ENCODE data around the gene ARHGAP9.

ARHGAP9 gene

GRCh38 chr12:57476162-57476992, 3.3 kb downstream of the ARHGAP9 start:
- no peak for DNase-seq (ENCODE audit: extremely low read depth, low read depth)
- TF ChIP-seq, protein P1, sequence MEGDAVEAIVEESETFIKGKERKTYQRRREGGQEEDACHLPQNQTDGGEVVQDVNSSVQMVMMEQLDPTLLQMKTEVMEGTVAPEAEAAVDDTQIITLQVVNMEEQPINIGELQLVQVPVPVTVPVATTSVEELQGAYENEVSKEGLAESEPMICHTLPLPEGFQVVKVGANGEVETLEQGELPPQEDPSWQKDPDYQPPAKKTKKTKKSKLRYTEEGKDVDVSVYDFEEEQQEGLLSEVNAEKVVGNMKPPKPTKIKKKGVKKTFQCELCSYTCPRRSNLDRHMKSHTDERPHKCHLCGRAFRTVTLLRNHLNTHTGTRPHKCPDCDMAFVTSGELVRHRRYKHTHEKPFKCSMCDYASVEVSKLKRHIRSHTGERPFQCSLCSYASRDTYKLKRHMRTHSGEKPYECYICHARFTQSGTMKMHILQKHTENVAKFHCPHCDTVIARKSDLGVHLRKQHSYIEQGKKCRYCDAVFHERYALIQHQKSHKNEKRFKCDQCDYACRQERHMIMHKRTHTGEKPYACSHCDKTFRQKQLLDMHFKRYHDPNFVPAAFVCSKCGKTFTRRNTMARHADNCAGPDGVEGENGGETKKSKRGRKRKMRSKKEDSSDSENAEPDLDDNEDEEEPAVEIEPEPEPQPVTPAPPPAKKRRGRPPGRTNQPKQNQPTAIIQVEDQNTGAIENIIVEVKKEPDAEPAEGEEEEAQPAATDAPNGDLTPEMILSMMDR (IDR thresholded peaks at IDR 0.05; ENCODE audit: low read depth, low read length), result no peak; the same call in 1 of the 2 replicates

- TF ChIP-seq, protein P1 (IDR thresholded peaks at IDR 0.05; ENCODE audit: low read depth, low read length), result no peak
- DNase-seq (ENCODE audit: extremely low read depth, low read depth), result no peak
Observed at GRCh38 chr12:57475271-57476161, 4.2 kb downstream of the ARHGAP9 start.

DNA sequence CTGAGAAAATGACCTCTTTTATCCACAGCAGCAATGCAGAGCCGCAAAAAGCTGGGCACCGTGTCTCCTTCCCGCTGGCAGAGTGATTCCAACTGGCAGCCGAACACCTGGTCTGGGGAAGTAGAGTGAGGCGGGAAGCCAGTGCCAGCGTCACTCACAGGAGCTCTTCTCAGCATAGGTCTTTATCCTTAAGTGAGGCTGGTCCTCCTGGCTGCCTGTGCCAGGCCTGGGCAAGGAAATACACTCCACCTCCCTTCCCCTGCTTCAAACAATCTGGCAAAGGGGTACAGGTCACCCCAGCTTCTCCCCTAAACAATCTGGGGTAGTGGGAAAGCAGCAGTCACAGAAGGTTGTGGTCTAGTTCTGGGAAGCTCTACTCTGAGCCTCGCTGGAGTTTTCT, 4.8 kb downstream of the ARHGAP9 start:
- TF ChIP-seq, protein P1 (IDR thresholded peaks at IDR 0.05; ENCODE audit: low read depth, low read length), result no peak
- no peak for DNase-seq (ENCODE audit: extremely low read depth, low read depth)

DNA sequence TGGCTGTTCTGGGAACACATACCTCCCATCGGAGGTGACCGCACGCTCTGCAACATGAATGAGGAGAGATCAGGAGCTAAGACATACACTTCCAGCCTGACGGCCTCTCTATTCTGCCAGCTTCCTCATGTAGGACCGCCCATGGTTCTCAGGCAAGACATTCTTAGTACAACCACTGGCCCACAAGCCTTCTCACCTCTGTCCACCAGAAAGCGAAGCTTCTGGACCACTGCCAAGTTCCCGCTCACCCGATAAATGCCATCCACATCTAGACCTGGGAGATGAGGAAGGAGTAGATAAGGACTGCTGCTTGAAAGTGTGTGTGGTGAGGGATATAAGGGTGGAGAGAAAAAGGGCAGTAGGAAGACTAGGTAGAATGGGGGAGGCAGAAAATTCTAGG, 5.2 kb downstream of the ARHGAP9 start:
- DNase-seq (ENCODE audit: extremely low read depth, low read depth), result no peak
- TF ChIP-seq, protein P1 (IDR thresholded peaks at IDR 0.05; ENCODE audit: low read depth, low read length), result no peak

DNA sequence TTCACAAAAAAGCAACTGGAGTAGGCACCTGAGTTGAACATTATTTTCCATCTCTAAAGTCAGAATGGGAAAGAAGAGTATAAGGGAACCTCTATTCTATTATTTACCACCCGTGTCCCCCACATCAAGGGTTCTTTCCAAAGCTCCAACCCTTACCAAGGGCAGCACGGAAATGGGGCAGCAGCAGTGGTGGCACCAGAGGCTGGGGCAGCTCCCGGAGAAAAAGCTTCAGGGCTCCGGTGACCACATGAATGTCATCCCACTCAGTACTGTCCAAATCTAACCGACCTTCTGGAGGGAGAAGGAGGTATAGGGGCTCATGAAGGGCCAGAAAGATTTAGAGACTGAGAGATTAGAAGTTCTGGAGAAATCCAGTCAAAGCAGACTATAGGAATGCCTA, 5.8 kb downstream of the ARHGAP9 start:
- TF ChIP-seq, protein P1 (IDR thresholded peaks at IDR 0.05; ENCODE audit: low read depth, low read length), result no peak

DNA sequence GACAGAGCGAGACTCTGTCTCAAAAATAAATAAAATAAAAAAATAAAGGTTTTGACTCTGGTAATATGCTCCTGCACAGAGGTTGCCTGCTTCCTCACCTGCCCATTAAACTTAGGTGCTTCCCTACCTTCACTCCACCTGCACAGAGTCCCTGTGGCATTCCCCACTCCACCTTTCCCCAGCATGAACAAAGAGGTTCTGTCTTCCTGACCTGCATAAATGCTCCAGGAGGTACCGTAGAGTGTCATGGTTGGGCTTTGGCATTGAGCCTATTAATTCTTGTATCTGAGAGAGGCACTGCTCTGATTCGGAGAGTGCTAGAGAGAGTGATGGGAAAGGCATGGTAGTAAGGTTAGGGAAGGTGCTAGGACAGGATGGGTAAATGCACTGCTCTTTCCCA, 6.3 kb downstream of the ARHGAP9 start:
- DNase-seq (ENCODE audit: extremely low read depth, low read depth), result no peak

More for the DNA sequence above, 5.8 kb downstream of the ARHGAP9 start:
- DNase-seq (ENCODE audit: extremely low read depth, low read depth), result no peak

More for the DNA sequence above, 6.3 kb downstream of the ARHGAP9 start:
- TF ChIP-seq, protein P1 (IDR thresholded peaks at IDR 0.05; ENCODE audit: low read depth, low read length), result no peak

Data from AG09319 (cell line).